HG03378 (cell line): Measurements from ENCODE around the gene CORO6.

Experiments used
- ATAC-seq: cut with Tn5 transposase; IDR thresholded peaks from one replicate; pipeline ENCODE4 v1.9.1; 2021; ENCODE audit warnings: mild to moderate bottlenecking, moderate library complexity; ENCODE audit not compliant: unreplicated experiment

CORO6 gene

GRCh38 chr17:29567304-29567553 is 55.5 kb downstream of the CORO6 start:
- ATAC-seq, result no peak

- no peak for ATAC-seq
Measured at GRCh38 chr17:29566473-29567303, 56.0 kb downstream of the CORO6 start, which contains the start of gene ABHD15. TSS of gene ABHD15 (minus strand) at chr17:29567037. CDS start at chr17:29566966, 71 bp downstream.

DNA sequence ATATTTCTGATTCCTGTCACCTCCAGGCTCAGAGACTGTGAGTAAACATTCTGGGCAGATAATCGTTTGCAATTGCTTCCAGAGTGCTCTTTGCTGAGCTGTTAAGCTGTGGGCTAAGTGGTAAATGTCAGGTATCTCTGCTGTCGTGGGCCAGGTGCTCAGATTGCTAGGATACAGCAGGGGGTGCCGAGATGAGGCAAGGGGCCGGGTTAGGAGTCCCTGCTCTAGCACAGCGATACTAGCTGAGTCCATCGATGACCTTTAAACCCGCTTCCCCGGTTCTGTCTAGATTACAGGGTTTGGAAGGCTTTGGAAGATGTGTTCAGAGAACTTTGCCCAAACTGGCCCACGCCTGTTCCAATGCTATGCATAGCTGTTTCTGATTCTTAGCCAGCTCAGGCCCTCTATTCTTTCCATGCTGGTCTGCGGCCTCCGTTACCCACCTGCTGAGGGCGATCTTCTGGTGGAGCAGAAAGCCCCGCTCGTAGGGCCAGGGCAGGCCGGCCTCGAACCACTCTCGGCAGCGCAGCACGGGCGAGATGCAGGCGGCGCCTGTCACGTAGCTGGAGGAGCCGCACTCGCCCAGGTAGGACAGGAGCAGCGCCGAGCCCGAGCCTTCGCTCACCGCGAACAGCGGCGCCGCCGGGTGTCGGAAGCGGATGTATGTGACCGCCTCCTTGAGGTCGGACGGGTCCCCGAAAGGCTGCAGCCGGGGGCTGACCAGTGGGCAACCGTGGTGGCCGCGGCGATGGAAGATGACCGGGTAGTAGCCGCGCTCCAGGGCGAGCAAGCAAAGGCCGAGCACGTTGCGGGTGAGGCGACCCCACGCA is 56.9 kb downstream of the CORO6 start:
- no peak for ATAC-seq
